ENCODE measurements around the gene C4B.

DNA sequence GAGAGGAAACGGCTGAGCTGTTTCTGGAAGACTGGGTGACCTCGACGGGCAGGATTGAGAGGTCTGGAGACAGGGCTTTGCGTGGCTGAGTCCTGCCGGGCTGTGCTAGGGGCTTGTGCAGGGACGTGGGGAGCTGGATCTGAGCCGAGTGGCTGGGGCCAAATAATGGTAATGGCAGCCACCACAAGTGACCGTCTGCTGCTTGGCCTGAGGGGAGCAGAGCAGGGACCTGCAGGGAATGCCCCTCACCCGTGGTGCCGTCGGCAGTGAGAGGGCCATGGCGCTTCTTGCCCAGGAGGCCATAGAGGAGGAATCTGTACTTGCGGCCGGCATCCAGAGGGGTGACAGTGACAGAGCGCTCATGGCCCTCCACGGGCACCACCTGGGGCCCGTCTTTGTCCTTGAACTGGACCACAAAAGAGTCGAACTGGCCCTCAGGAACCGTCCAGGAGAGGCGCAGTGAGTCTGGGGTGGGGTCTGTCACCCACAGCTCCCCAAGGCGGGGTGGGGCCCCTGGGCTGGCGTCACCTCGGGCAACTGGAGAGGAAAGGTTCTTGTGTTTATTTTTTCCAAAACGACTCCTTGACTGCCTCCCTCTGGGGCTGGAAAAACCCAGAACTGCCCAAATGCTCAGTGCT is 55.4 kb downstream of the C4B start:
- TF ChIP-seq, protein P1, sequence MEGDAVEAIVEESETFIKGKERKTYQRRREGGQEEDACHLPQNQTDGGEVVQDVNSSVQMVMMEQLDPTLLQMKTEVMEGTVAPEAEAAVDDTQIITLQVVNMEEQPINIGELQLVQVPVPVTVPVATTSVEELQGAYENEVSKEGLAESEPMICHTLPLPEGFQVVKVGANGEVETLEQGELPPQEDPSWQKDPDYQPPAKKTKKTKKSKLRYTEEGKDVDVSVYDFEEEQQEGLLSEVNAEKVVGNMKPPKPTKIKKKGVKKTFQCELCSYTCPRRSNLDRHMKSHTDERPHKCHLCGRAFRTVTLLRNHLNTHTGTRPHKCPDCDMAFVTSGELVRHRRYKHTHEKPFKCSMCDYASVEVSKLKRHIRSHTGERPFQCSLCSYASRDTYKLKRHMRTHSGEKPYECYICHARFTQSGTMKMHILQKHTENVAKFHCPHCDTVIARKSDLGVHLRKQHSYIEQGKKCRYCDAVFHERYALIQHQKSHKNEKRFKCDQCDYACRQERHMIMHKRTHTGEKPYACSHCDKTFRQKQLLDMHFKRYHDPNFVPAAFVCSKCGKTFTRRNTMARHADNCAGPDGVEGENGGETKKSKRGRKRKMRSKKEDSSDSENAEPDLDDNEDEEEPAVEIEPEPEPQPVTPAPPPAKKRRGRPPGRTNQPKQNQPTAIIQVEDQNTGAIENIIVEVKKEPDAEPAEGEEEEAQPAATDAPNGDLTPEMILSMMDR (IDR thresholded peaks at IDR 0.05), result no peak
- no peak for TF ChIP-seq POLR2A (IDR thresholded peaks at IDR 0.05)
